ENCODE results near the gene SLC38A11. TPM values are rescaled to one million over a fixed set of nuclear protein-coding genes. Genes with fewer than 3 reads are reported as not detected.

Gene SLC38A11
- polyA plus RNA-seq, 4 donors, result 5.7 to 15.7 (median 13.1) TPM

GRCh38 chr2:164920430-164920829 is 34.9 kb downstream of the SLC38A11 start:
- DNase-seq (ENCODE audit: low read depth in 4 of 4, low spot score in 3 of 4), result no peak

- peak in 3 of 4 donors; percentile 35 to 39 (median 36) for DNase-seq (ENCODE audit: low read depth in 4 of 4, low spot score in 3 of 4)
Measured at GRCh38 chr2:164917296-164917903, 37.9 kb downstream of the SLC38A11 start.

- no peak for DNase-seq (ENCODE audit: low read depth in 4 of 4, low spot score in 3 of 4)
Measured at GRCh38 chr2:164915566-164915965, 39.8 kb downstream of the SLC38A11 start.

GRCh38 chr2:164913640-164914350 is 41.5 kb downstream of the SLC38A11 start:
- no peak for DNase-seq (ENCODE audit: low read depth in 4 of 4, low spot score in 3 of 4)

GRCh38 chr2:164913011-164913410 is 42.3 kb downstream of the SLC38A11 start:
- no peak for DNase-seq (ENCODE audit: low read depth in 4 of 4, low spot score in 3 of 4)

- DNase-seq (ENCODE audit: low read depth in 4 of 4, low spot score in 3 of 4), result no peak
Measured at GRCh38 chr2:164911832-164912231, 43.5 kb downstream of the SLC38A11 start.

- no peak for DNase-seq (ENCODE audit: low read depth in 4 of 4, low spot score in 3 of 4)
Measured at GRCh38 chr2:164910101-164910899, 45.0 kb downstream of the SLC38A11 start.

- no peak for DNase-seq (ENCODE audit: low read depth in 4 of 4, low spot score in 3 of 4)
Measured at GRCh38 chr2:164906947-164907346, 48.4 kb downstream of the SLC38A11 start.

GRCh38 chr2:164905307-164905706 is 50.0 kb downstream of the SLC38A11 start:
- DNase-seq (ENCODE audit: low read depth in 4 of 4, low spot score in 3 of 4), result no peak

- no peak for DNase-seq (ENCODE audit: low read depth in 4 of 4, low spot score in 3 of 4)
Measured at GRCh38 chr2:164903951-164904350, 51.4 kb downstream of the SLC38A11 start.

GRCh38 chr2:164903204-164903603 is 52.1 kb downstream of the SLC38A11 start:
- DNase-seq (ENCODE audit: low read depth in 4 of 4, low spot score in 3 of 4), result no peak

- no peak for DNase-seq (ENCODE audit: low read depth in 4 of 4, low spot score in 3 of 4)
Measured at GRCh38 chr2:164899121-164899520, 56.2 kb downstream of the SLC38A11 start.

- no peak for DNase-seq (ENCODE audit: low read depth in 4 of 4, low spot score in 3 of 4)
Measured at GRCh38 chr2:164898475-164898874, 56.9 kb downstream of the SLC38A11 start.

- DNase-seq (ENCODE audit: low read depth in 4 of 4, low spot score in 3 of 4), result no peak
Measured at GRCh38 chr2:164897469-164898260, 57.7 kb downstream of the SLC38A11 start.

- no peak for DNase-seq (ENCODE audit: low read depth in 4 of 4, low spot score in 3 of 4)
Measured at GRCh38 chr2:164896634-164897355, 58.5 kb downstream of the SLC38A11 start.

- no peak for DNase-seq (ENCODE audit: low read depth in 4 of 4, low spot score in 3 of 4)
Measured at GRCh38 chr2:164896226-164896625, 59.1 kb downstream of the SLC38A11 start.

GRCh38 chr2:164891460-164891859 is 63.9 kb downstream of the SLC38A11 start:
- no peak for DNase-seq (ENCODE audit: low read depth in 4 of 4, low spot score in 3 of 4)

GRCh38 chr2:164890544-164890943 is 64.8 kb downstream of the SLC38A11 start:
- no peak for DNase-seq (ENCODE audit: low read depth in 4 of 4, low spot score in 3 of 4)

GRCh38 chr2:164888592-164888991 is 66.7 kb downstream of the SLC38A11 start:
- no peak for DNase-seq (ENCODE audit: low read depth in 4 of 4, low spot score in 3 of 4)

Measured in right renal pelvis (tissue), 4 donors.